ENCODE measurements around the gene ADGRD1. TPM values are rescaled to one million over a fixed set of nuclear protein-coding genes. Genes with fewer than 3 reads are reported as not detected.
"Not testable (repeated sequence)": the region's sequence is repeated elsewhere in the genome, so short reads cannot be mapped to it uniquely, and the experiment has no call there.

ADGRD1 gene
- total RNA-seq, 1 donor from 2014 or later = 0.47 TPM

DNA sequence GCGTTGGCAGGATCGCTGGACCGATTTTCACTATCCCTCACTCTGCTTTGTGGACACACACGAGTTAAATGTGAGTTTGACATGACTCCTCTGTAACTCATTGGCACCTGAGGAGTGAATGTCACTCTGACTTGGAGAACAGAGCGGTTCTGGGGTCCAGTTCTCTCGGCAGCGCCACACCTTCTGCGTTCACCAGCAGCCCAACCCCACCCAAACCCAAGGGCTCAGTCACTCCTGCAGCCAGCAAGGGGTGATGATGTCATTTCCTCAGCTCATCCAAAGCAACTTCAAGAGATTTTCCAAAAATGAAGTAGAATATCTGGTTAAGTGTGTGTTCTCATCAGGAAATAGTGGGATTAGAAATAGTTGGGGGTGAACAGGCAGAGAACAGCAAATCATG lies 36.3 kb downstream of the ADGRD1 start:
- Mint-ChIP-seq H3K27me3 (peaks cover 14% of the 10 kb centered on the region), H3K4me1 (peaks cover 9% of the 10 kb centered on the region), H3K4me3 (no peak overlapping the region), H3K36me3 (ENCODE audit: low read depth) (no peaks in the 10 kb centered on the region), H3K9me3 (no peaks in the 10 kb centered on the region), H3K27ac (no peak overlapping the region)
- no peak for DNase-seq
- ATAC-seq (ENCODE audit: low read depth) = no peak
- CTCF ChIA-PET = no interaction called here
- intact Hi-C loops (cut with micrococcal nuclease) = no loop called here
- TF ChIP-seq, protein P1, sequence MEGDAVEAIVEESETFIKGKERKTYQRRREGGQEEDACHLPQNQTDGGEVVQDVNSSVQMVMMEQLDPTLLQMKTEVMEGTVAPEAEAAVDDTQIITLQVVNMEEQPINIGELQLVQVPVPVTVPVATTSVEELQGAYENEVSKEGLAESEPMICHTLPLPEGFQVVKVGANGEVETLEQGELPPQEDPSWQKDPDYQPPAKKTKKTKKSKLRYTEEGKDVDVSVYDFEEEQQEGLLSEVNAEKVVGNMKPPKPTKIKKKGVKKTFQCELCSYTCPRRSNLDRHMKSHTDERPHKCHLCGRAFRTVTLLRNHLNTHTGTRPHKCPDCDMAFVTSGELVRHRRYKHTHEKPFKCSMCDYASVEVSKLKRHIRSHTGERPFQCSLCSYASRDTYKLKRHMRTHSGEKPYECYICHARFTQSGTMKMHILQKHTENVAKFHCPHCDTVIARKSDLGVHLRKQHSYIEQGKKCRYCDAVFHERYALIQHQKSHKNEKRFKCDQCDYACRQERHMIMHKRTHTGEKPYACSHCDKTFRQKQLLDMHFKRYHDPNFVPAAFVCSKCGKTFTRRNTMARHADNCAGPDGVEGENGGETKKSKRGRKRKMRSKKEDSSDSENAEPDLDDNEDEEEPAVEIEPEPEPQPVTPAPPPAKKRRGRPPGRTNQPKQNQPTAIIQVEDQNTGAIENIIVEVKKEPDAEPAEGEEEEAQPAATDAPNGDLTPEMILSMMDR (IDR thresholded peaks at IDR 0.05) = no peak
- POLR2A ChIA-PET = no interaction called here

DNA sequence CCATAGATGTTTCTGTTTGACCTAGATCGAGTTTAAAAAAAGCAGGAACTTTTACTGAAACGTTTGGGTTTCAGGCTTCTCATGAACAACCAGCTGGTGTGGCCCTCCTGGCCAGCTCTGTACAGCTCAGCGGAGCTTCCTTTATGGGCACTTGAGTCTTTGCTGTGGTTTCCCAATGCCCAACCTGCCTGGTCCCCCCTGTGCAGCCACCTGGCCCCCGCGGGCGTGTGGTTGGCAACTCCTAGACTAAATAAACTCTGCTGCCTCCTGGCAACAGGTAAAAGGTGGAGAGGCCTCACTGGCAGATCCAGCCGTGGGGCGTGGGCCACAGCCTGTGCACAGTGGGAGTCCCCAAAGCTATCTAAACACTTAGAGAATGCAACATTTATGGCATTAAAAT lies 38.7 kb downstream of the ADGRD1 start:
- ChIA-PET CTCF (no interaction called here), POLR2A (interaction anchor here (0.6 kb wide), 1 partner anchor 13 kb away, joined by 3 read pairs; no protein-coding TSS in a partner anchor)
- no peak overlapping the region for H3K27ac Mint-ChIP-seq
- H3K4me3 Mint-ChIP-seq = no peak overlapping the region
- intact Hi-C loops (cut with micrococcal nuclease) = no loop called here
- TF ChIP-seq, protein P1 (IDR thresholded peaks at IDR 0.05) = no peak
- peaks cover 9% of the 10 kb centered on the region for H3K27me3 Mint-ChIP-seq
- H3K36me3 Mint-ChIP-seq (ENCODE audit: low read depth) = no peaks in the 10 kb centered on the region
- no peak for DNase-seq
- no peak for ATAC-seq (ENCODE audit: low read depth)
- peaks cover 9% of the 10 kb centered on the region for H3K4me1 Mint-ChIP-seq
- H3K9me3 Mint-ChIP-seq = no peaks in the 10 kb centered on the region

DNA sequence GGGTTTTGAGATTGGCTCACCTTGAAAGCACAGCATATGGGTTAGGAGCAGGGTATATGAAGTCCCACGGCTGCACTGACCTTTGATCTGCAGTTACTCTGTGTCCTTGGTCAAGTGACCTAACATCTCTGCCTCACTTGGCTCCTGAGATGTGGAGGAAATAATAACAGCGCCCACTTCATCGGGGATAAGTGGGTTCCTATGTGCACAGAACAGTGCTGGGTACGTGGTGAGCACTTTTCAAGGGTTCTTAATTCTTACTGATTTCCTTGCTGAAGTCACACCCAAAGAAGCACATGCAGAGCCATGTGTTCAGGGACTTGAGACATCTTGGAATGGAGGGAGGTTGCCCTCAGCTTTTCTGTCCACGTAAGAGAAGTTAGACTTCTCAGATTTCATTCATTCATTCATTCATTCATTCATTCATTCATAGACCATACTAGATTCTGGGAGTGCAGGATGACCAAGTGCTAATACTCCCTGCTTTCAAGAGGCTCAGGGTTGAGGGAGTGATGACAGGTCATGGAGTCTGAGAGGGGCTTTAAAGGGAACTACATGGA lies 39.4 kb downstream of the ADGRD1 start:
- Mint-ChIP-seq H3K27me3 (peaks cover 4% of the 10 kb centered on the region), H3K4me1 (peaks cover 9% of the 10 kb centered on the region), H3K9me3 (no peaks in the 10 kb centered on the region), H3K27ac (no peak overlapping the region), H3K36me3 (ENCODE audit: low read depth) (no peaks in the 10 kb centered on the region), H3K4me3 (no peak overlapping the region)
- no peak for ATAC-seq (ENCODE audit: low read depth)
- POLR2A ChIA-PET = interaction anchor here (0.6 kb wide), 1 partner anchor 14 kb away, joined by 3 read pairs; no protein-coding TSS in a partner anchor
- TF ChIP-seq, protein P1 (IDR thresholded peaks at IDR 0.05) = no peak
- no peak for DNase-seq
- intact Hi-C loops (cut with micrococcal nuclease) = no loop called here
- CTCF ChIA-PET = no interaction called here

DNA sequence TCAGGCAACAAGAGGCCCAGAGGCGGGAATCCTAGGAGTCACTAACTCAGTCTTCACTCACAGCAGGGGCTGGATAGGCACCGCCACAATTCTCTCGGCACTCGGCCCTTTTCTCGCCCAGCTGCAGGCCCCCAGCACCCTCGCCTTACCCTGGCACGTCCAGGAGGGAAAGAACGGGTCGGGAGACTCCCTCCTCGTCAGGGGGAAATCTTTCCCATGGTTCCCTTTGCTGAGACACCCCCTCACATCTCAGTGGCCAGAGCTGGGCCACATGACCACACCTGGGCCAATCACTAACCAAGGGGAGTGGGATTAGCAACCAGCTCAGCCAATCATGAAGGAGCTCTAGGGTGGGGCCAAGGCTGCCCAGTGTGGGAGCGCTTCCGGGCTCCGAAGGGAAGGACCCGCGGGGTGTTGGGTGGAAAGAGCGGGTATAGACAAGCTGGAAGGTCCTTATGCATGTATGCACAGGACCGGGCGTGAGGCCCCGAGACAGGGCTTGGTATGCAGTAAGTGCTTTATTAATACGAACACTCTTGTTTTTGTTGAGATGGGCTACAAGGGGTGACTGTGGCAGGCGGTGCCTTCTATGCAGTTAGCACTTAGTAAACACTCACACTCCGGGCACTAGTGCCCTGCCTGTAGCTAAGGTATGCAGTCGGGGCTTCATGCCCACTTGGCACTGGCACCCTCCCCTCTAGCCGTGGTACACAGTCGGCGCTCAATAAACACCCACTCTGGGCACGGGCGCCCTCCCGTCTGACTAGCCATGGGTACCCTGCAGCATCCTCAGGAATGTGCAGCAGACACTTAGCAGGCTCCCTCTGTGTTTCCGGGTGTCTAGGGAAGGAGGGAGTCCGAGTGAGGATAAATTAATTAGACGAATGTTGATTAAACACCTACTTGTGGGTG lies 40.3 kb downstream of the ADGRD1 start:
- Mint-ChIP-seq H3K27me3 (peaks cover 4% of the 10 kb centered on the region), H3K36me3 (ENCODE audit: low read depth) (no peaks in the 10 kb centered on the region), H3K27ac (no peak overlapping the region), H3K9me3 (no peaks in the 10 kb centered on the region), H3K4me3 (no peak overlapping the region), H3K4me1 (peaks cover 9% of the 10 kb centered on the region)
- POLR2A ChIA-PET = no interaction called here
- CTCF ChIA-PET = no interaction called here
- DNase-seq = no peak
- no peak for ATAC-seq (ENCODE audit: low read depth)
- TF ChIP-seq, protein P1 (IDR thresholded peaks at IDR 0.05) = no peak
- intact Hi-C loops (cut with micrococcal nuclease) = no loop called here

DNA sequence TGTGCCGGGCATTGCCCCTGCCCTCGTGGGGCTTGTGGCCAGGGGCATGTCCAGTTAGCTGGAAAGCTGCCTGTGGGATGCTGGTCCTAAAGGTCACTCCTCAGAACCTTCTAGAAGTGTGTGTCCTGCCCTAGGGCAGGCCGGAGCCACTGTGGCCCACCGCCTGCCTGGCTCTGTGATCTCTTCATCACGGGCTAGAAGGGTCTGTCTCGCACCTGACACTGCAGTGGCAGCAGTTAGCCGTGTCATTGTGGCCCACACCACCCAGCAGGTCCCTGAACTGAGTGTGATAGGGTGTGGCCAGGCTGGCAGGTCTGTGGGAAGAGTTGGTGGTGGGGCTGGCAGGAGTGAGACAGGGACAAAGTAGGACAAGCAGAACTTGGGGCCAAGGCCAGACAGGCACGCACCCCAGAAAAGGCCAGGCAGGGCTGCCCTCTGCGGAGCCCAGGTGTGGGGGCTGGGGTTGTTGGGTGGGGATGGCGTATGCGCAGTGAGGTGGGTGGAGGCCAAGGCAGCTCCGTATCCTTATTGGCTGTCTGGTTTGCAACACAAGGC lies 41.2 kb downstream of the ADGRD1 start:
- Mint-ChIP-seq H3K36me3 (ENCODE audit: low read depth) (no peaks in the 10 kb centered on the region), H3K27ac (no peak overlapping the region)

DNA sequence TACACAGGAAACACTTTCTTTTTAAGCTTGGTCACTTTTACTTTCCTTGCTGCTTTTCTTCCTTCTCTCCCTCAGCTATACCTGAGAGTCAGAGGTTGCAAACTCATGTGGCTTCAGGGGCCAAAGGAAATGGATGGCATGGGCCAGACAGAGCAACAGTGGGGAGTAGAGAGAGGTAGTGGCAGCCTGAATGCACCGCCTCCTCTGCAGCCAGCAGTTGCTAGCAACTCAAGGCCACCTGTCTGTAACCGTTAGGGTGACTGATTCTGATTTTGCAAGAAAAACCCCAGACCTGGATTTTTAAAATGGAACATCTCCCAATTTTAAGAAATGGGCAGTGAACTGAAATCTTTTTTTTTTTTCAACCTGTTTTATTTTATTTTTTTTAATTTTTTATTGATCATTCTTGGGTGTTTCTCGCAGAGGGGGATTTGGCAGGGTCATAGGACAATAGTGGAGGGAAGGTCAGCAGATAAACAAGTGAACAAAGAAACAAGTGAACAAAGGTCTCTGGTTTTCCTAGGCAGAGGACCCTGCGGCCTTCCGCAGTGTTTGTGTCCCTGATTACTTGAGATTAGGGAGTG lies 41.8 kb downstream of the ADGRD1 start:
- ATAC-seq (ENCODE audit: low read depth); DNase-seq; CTCF ChIA-PET; intact Hi-C loops (cut with micrococcal nuclease); H3K36me3 Mint-ChIP-seq (ENCODE audit: low read depth); H3K27me3 Mint-ChIP-seq; H3K27ac Mint-ChIP-seq; H3K4me3 Mint-ChIP-seq; POLR2A ChIA-PET; H3K9me3 Mint-ChIP-seq; H3K4me1 Mint-ChIP-seq: not testable (repeated sequence)

More for the DNA sequence above, 41.2 kb downstream of the ADGRD1 start:
- peaks cover 9% of the 10 kb centered on the region for H3K4me1 Mint-ChIP-seq
- no peak for DNase-seq
- H3K27me3 Mint-ChIP-seq = peaks cover 4% of the 10 kb centered on the region
- intact Hi-C loops (cut with micrococcal nuclease) = no loop called here
- ChIA-PET POLR2A (no interaction called here), CTCF (no interaction called here)
- ATAC-seq (ENCODE audit: low read depth) = no peak
- H3K4me3 Mint-ChIP-seq = no peak overlapping the region
- H3K9me3 Mint-ChIP-seq = no peaks in the 10 kb centered on the region
- TF ChIP-seq, protein P1 (IDR thresholded peaks at IDR 0.05) = no peak

Data from activated B cell treated with CpG ODN at 0.5 μM for 24 hours (primary cell).